AG04449 (cell line): ENCODE measurements around the gene RALGAPA1.

ENCODE experiments used
- CTCF ChIA-PET: fragments of 350-600 bp; formaldehyde crosslinking; extraction: SDS; loops from one replicate; lab custom pipeline; 2021; ENCODE audit warnings: antibody characterized with exemption; lab: Yijun Ruan, JAX
- POLR2A ChIA-PET: fragments of 400-600, 350-600 bp; formaldehyde crosslinking; extraction: SDS; loops from one replicate; lab custom pipeline; 2020; ENCODE audit warnings: antibody characterized with exemption, inconsistent platforms; lab: Yijun Ruan, JAX
- DNase-seq: peaks from one replicate; pipeline ENCODE4 v3.0.0-alpha.2; 2010; ENCODE audit warnings: low read depth, low spot score
- H3K4me3 ChIP-seq: 2 replicates; pipeline ENCODE4 v1.5.1; 2011; ENCODE audit warnings: low read depth, mild to moderate bottlenecking, control low read depth, low read length
- CTCF ChIP-seq: IDR thresholded peaks from one replicate; pipeline ENCODE4 v1.5.1; 2011; ENCODE audit warnings: mild to moderate bottlenecking, moderate library complexity, low read length, control low read depth, inconsistent platforms; ENCODE audit not compliant: insufficient read depth; ENCODE audit errors: missing control alignments

Gene RALGAPA1

DNA sequence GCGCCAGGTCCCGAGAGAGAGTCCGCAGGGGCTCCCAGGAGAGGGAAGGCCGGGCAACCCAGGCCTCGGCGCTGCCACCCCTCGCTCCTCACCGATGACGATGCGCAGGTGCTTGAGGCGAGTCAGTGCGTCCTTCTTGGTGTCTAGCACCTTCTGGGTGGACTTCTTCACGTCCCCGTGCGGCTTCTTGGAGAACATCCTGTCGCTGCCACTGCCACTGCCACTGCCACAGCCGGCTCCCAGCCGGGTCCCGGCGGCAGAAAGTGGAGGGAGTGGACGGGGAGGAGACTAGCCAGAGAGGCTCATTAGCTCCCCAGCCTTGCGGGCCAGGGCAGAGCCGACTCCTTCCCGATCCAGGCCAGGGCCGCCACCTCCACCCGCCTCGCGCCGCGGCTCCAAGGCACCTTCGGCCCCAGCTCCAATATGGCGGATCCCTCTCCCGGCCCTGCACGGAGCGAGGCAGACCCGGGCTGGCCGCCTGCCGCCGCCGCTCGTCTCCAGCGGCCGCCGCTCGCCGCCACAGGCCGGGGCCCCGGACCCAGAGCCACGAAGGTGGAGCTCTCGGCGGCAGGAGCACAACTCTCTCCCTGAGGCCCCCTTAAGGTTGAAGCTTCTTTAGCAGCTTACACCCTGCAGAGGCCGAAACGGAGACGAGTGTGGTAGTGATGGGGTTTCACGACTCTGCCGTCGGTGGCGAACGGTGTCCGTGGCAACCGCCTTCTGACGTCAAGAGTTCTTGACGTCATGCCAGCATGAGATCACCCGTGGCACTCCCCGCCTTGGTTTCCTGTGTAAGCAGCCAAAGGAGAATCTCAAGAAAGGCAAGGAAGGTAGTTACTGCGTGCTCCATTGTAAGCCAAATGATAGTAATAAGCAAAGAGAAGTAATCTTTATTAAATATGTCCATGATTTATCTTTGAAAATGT, at the start of gene RALGAPA1:
Gene RALGAPA1 (minus strand): TSS at position 658 of the 926 bp plus-strand sequence. CDS start 460 bp downstream, at position 198.
- DNase-seq: peak; percentile 90

DNA sequence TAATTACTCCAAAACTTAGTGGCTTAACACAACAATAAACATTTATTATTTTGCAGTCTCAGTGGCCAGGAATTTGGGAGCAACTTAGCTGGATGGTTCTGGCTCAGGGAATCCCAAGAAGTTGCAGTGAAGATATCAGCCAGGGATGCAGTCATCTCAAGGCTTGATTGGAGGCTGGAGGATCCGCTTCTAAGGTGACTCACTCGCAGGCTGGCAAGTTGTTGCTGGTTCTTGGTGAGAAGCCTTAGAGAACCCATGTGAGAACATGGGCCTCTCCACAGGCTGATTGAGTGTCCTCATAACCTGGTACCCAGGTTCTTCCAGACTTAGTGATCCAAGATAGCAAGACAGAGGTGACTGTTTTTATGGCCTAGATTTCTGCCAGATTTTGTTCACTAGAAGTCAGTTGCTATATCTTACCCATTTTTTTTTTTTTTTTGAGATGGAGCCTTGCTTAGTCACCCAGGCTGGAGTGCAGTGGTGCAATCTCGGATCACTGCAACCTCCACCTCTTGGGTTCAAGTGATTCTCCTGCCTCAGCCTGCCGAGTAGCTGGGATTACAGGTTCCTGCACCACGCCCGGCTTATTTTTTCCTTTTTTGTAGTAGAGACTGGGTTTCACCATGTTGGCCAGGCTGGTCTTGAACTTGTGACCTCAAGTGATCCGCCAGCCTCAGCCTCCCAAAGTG, 49.6 kb upstream of the RALGAPA1 start:
- no peak for DNase-seq
- no peak overlapping the region for H3K4me3 ChIP-seq
- no peak for TF ChIP-seq CTCF
- CTCF ChIA-PET: no interaction called here
- POLR2A ChIA-PET: no interaction called here

More for the DNA sequence above, at the start of gene RALGAPA1:
- POLR2A ChIA-PET: interaction anchor here (1.1 to 1.5 kb wide), 2 partner anchors 9 to 18 kb away, joined by 3 to 6 read pairs; partner anchors contain the start of gene BRMS1L
- CTCF ChIA-PET: interaction anchor here (0.7 to 2.3 kb wide), 7 partner anchors 8 to 25 kb away, joined by 3 to 8 read pairs (median 4); no protein-coding TSS in a partner anchor
- peak; percentile 74 for TF ChIP-seq CTCF
- peak within 1 kb of the TSS; percentile 82 for H3K4me3 ChIP-seq

DNA sequence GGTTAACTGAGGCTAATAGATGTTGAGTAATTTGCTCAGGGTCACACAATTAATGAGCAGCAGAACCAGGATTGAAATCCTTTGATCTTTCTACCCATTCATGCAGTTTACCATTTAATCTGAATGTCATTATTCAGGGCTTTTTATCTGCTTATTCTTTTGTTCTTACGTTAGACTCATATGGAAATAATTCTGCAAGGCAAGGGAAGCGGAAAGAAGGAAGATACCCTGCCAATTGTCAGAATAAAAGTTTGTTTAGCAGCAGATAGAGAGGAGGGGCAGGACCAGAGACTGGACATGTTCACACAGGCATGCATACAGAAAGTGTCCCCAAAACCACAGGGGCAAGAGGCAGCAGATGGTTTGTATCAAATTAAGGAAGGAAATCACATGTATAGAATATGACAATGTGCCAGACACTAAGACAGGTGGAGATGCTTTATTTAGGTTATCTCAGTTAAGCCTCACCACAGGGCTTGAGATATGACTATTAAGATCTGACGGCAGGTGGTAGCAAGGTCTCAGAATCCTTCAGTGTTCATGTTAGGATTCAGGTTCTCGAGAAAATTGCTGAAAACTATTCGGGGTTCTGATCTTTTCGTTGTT, 46.9 kb upstream of the RALGAPA1 start:
- no peak for TF ChIP-seq CTCF
- H3K4me3 ChIP-seq: no peak overlapping the region
- ChIA-PET CTCF (interaction anchor here (1.1 kb wide), 1 partner anchor 22 kb away, joined by 3 read pairs; no protein-coding TSS in a partner anchor), POLR2A (interaction anchor here (0.6 kb wide), 1 partner anchor 30 kb away, joined by 5 read pairs; the partner anchor contains the start of gene BRMS1L)
- no peak for DNase-seq

- no peak for TF ChIP-seq CTCF
- POLR2A ChIA-PET: no interaction called here
- H3K4me3 ChIP-seq: no peak overlapping the region
- no peak for DNase-seq
- CTCF ChIA-PET: interaction anchor here (0.7 kb wide), 1 partner anchor 150 kb away, joined by 3 read pairs; no protein-coding TSS in a partner anchor
Observed at GRCh38 chr14:35854696-35855270, 45.7 kb upstream of the RALGAPA1 start.

DNA sequence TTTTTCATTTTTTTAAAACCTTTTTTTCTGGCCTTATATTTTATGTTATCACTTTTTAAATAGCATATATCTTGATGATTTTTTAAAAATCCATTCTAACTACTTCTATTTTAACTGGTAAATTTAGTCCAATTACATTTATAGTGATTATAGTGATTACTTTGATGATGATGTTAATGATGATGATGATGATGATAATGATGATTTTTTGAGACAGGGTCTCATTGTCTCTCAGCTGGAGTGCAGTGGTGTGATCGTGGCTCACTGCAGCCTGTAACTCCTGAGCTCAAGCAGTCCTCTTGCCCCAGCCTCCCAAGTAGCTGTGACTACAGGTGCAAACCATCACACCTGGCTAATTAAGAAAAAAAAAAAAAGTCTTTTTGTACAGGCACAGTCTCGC, 44.1 kb upstream of the RALGAPA1 start:
- ChIA-PET CTCF (no interaction called here), POLR2A (no interaction called here)
- no peak for TF ChIP-seq CTCF

More for the DNA sequence above, 44.1 kb upstream of the RALGAPA1 start:
- no peak overlapping the region for H3K4me3 ChIP-seq
- DNase-seq: no peak
